ENCODE measurements around the gene RASGRF2. TPM values are rescaled to one million over a fixed set of nuclear protein-coding genes. Genes with fewer than 3 reads are reported as not detected.
"Not testable (repeated sequence)": the region's sequence is repeated elsewhere in the genome, so short reads cannot be mapped to it uniquely, and the experiment has no call there.

RASGRF2 gene
- total and polyA plus RNA-seq, 2 experiments from 2014 or later: 0.04 TPM; not detected in 1

GRCh38 chr5:81046041-81046440, 85.9 kb downstream of the RASGRF2 start:
- TF ChIP-seq EZH2 (IDR thresholded peaks at IDR 0.05; ENCODE audit: insufficient read depth, poor library complexity, severe bottlenecking) (no peak), EZH2phosphoT487 (IDR thresholded peaks at IDR 0.05; ENCODE audit: insufficient read depth, low read depth) (no peak)
- Histone ChIP-seq H3K9me3 (ENCODE audit: low read depth) (no peaks in the 10 kb centered on the region), H4K20me1 (ENCODE audit: insufficient read depth) (no peaks in the 10 kb centered on the region), H3K9ac (no peak overlapping the region), H3K27ac (no peak overlapping the region), H2AFZ (no peak overlapping the region), H3K4me2 (ENCODE audit: unreplicated experiment) (no peak overlapping the region), H3K36me3 (ENCODE audit: low read depth) (no peaks in the 10 kb centered on the region), H3K4me1 (ENCODE audit: insufficient read depth) (no peaks in the 10 kb centered on the region), H3F3A (ENCODE audit: insufficient read depth) (no peaks in the 10 kb centered on the region), H3K4me3 (no peak overlapping the region), H3K27me3 (replicated peaks; ENCODE audit: insufficient read depth) (no peaks in the 10 kb centered on the region), H3K79me2 (ENCODE audit: insufficient read depth) (no peaks in the 10 kb centered on the region), H3K9me2 (ENCODE audit: insufficient read depth) (no peaks in the 10 kb centered on the region)
- WGBS, 2 experiments (ENCODE audit: low coverage in 1 of 2, low lambda C conversion rate in 2 of 2, missing lambda C conversion rate in 2 of 2): 55 to 64% methylated on average over 2 of the region's 2 CpGs
- in situ Hi-C loops (cut with MboI): no loop called here
- DNase-seq: no peak

DNA sequence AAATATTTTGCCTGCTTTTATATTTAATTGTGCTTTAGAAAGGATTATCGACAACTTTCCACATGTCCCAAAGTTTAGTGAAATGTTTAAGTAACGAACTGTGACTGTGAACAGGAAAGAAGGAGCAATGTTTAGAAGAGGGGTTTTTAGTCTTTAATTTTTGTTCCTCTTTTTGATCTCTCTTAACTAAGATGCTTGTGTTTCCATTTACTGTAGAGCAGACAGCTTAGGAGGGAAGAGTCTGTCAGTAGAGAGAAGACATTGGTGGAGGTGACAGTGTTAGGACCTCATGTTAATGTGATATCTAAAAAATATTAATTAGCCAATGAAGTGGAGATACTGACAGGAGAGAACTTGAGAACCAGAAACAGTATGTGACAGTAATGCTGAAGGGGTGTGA, 92.2 kb downstream of the RASGRF2 start:
- WGBS, 2 experiments (ENCODE audit: low coverage in 1 of 2, low lambda C conversion rate in 2 of 2, missing lambda C conversion rate in 2 of 2): 61 to 72% methylated on average over 2 of the region's 2 CpGs
- H3K9me3 ChIP-seq (ENCODE audit: low read depth): no peaks in the 10 kb centered on the region
- H3K79me2 ChIP-seq (ENCODE audit: insufficient read depth): no peaks in the 10 kb centered on the region
- TF ChIP-seq EZH2 (IDR thresholded peaks at IDR 0.05; ENCODE audit: insufficient read depth, poor library complexity, severe bottlenecking) (no peak), EZH2phosphoT487 (IDR thresholded peaks at IDR 0.05; ENCODE audit: insufficient read depth, low read depth) (no peak)
- H3F3A ChIP-seq (ENCODE audit: insufficient read depth): no peaks in the 10 kb centered on the region
- H2AFZ ChIP-seq: no peak overlapping the region
- H3K4me2 ChIP-seq (ENCODE audit: unreplicated experiment): no peak overlapping the region
- no peaks in the 10 kb centered on the region for H3K4me1 ChIP-seq (ENCODE audit: insufficient read depth)
- H3K27ac ChIP-seq: no peak overlapping the region
- no peaks in the 10 kb centered on the region for H3K9me2 ChIP-seq (ENCODE audit: insufficient read depth)
- DNase-seq: no peak
- in situ Hi-C loops (cut with MboI): no loop called here
- H3K36me3 ChIP-seq (ENCODE audit: low read depth): no peaks in the 10 kb centered on the region
- no peaks in the 10 kb centered on the region for H4K20me1 ChIP-seq (ENCODE audit: insufficient read depth)
- H3K4me3 ChIP-seq: no peak overlapping the region
- no peak overlapping the region for H3K9ac ChIP-seq
- no peaks in the 10 kb centered on the region for H3K27me3 ChIP-seq (replicated peaks; ENCODE audit: insufficient read depth)

DNA sequence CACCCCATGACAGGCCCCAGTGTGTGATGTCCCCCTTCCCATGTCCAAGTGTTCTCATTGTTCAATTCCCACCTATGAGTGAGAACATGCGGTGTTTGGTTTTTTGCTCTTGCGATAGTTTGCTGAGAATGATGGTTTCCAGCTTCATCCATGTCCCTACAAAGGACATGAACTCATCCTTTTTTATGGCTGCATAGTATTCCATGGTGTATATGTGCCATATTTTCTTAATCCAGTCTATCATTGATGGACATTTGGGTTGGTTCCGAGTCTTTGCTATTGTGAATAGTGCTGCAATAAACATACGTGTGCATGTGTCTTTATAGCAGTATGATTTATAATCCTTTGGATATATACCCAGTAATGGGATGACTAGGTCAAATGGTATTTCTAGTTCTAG, 93.1 kb downstream of the RASGRF2 start:
- DNase-seq; H3K27me3 ChIP-seq (replicated peaks; ENCODE audit: insufficient read depth); H3K9ac ChIP-seq; in situ Hi-C loops (cut with MboI); H3K9me3 ChIP-seq (ENCODE audit: low read depth); H3K4me3 ChIP-seq; H3K27ac ChIP-seq; H3K4me2 ChIP-seq (ENCODE audit: unreplicated experiment); H3K36me3 ChIP-seq (ENCODE audit: low read depth); H2AFZ ChIP-seq; H3K4me1 ChIP-seq (ENCODE audit: insufficient read depth); H3F3A ChIP-seq (ENCODE audit: insufficient read depth); H4K20me1 ChIP-seq (ENCODE audit: insufficient read depth); H3K79me2 ChIP-seq (ENCODE audit: insufficient read depth); H3K9me2 ChIP-seq (ENCODE audit: insufficient read depth): not testable (repeated sequence)
- 53 to 69% methylated on average over 2 to 4 of the region's 4 CpGs for WGBS, 2 experiments (ENCODE audit: low coverage in 1 of 2, low lambda C conversion rate in 2 of 2, missing lambda C conversion rate in 2 of 2)

- in situ Hi-C loops (cut with MboI): no loop called here
- Histone ChIP-seq H4K20me1 (ENCODE audit: insufficient read depth) (no peaks in the 10 kb centered on the region), H3K79me2 (ENCODE audit: insufficient read depth) (no peaks in the 10 kb centered on the region), H3K9me3 (ENCODE audit: low read depth) (no peaks in the 10 kb centered on the region), H2AFZ (no peak overlapping the region), H3K9ac (no peak overlapping the region), H3K4me3 (no peak overlapping the region), H3K4me2 (ENCODE audit: unreplicated experiment) (no peak overlapping the region), H3F3A (ENCODE audit: insufficient read depth) (no peaks in the 10 kb centered on the region), H3K27ac (no peak overlapping the region), H3K4me1 (ENCODE audit: insufficient read depth) (no peaks in the 10 kb centered on the region), H3K36me3 (ENCODE audit: low read depth) (no peaks in the 10 kb centered on the region), H3K27me3 (replicated peaks; ENCODE audit: insufficient read depth) (no peaks in the 10 kb centered on the region), H3K9me2 (ENCODE audit: insufficient read depth) (no peaks in the 10 kb centered on the region)
- no peak for DNase-seq
- 0 to 3% methylated on average over 1 of the region's 1 CpG for WGBS, 2 experiments (ENCODE audit: low coverage in 1 of 2, low lambda C conversion rate in 2 of 2, missing lambda C conversion rate in 2 of 2)
- TF ChIP-seq EZH2phosphoT487 (IDR thresholded peaks at IDR 0.05; ENCODE audit: insufficient read depth, low read depth) (no peak), EZH2 (IDR thresholded peaks at IDR 0.05; ENCODE audit: insufficient read depth, poor library complexity, severe bottlenecking) (no peak)
Measured at GRCh38 chr5:81058121-81058520, 98.0 kb downstream of the RASGRF2 start.

GRCh38 chr5:81065492-81065891, 105.3 kb downstream of the RASGRF2 start:
- no peaks in the 10 kb centered on the region for H4K20me1 ChIP-seq (ENCODE audit: insufficient read depth)
- H3K79me2 ChIP-seq (ENCODE audit: insufficient read depth): no peaks in the 10 kb centered on the region
- H3K4me3 ChIP-seq: no peak overlapping the region
- no peaks in the 10 kb centered on the region for H3K9me2 ChIP-seq (ENCODE audit: insufficient read depth)
- H3K9me3 ChIP-seq (ENCODE audit: low read depth): no peaks in the 10 kb centered on the region
- no peaks in the 10 kb centered on the region for H3F3A ChIP-seq (ENCODE audit: insufficient read depth)
- no peaks in the 10 kb centered on the region for H3K27me3 ChIP-seq (replicated peaks; ENCODE audit: insufficient read depth)
- TF ChIP-seq EZH2phosphoT487 (IDR thresholded peaks at IDR 0.05; ENCODE audit: insufficient read depth, low read depth) (no peak), EZH2 (IDR thresholded peaks at IDR 0.05; ENCODE audit: insufficient read depth, poor library complexity, severe bottlenecking) (no peak)
- H3K4me2 ChIP-seq (ENCODE audit: unreplicated experiment): no peak overlapping the region
- no peak overlapping the region for H3K9ac ChIP-seq
- no peak overlapping the region for H2AFZ ChIP-seq
- H3K27ac ChIP-seq: no peak overlapping the region
- H3K36me3 ChIP-seq (ENCODE audit: low read depth): no peaks in the 10 kb centered on the region
- no peaks in the 10 kb centered on the region for H3K4me1 ChIP-seq (ENCODE audit: insufficient read depth)
- in situ Hi-C loops (cut with MboI): no loop called here
- no peak for DNase-seq
- WGBS, 2 experiments (ENCODE audit: low coverage in 1 of 2, low lambda C conversion rate in 2 of 2, missing lambda C conversion rate in 2 of 2): 44 to 64% methylated on average over 3 of the region's 3 CpGs

Measured in GM23248 (cell line).